ENCODE measurements around the gene RHOA. TPM values are rescaled to one million over a fixed set of nuclear protein-coding genes. Genes with fewer than 3 reads are reported as not detected.
"Not testable (repeated sequence)": the region's sequence is repeated elsewhere in the genome, so short reads cannot be mapped to it uniquely, and the experiment has no call there.

The RHOA gene
- total and polyA plus RNA-seq, 7 experiments from 2014 or later: 212 to 576 (median 331) TPM

DNA sequence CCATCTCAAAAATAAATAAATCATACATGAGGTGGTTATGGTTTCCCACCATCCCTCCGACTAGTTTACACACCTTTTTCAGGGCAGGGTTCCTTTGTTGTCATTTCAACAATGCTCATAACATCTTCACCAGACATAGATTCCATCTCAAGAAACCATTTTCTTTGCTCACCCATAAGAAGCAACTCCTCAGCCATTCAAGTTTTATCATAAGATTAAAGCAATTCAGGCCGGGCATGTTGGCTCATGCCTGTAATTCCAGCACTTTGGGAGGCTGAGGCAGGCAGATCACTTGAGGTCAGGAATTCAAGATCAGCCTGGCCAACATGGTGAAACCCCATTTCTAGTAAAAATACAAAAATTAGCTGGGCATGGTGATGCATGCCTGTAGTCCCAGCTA, 83.4 kb downstream of the RHOA start:
- Mint-ChIP-seq H3K27ac (peak overlapping the region in 2 of 9 donors; percentile 29 to 59), H3K36me3 (peaks cover 9 to 38% (median 32%) of the 10 kb centered on the region in 5 donors), H3K4me1 (peaks cover 5 to 28% (median 14%) of the 10 kb centered on the region in 7 donors)
- H3K9me3 ChIP-seq (ENCODE audit: control insufficient read depth in 2 of 3, low read length in 3 of 3); intact Hi-C loops (cut with micrococcal nuclease); POLR2A ChIA-PET; H3K4me3 ChIP-seq (ENCODE audit: low read length); H3K9me3 Mint-ChIP-seq; DNase-seq; H3K27me3 Mint-ChIP-seq; ATAC-seq; H3K27me3 ChIP-seq (ENCODE audit: control insufficient read depth in 2 of 2, insufficient read depth in 2 of 2, low read length in 2 of 2); H3K4me3 Mint-ChIP-seq; H3K27ac ChIP-seq (ENCODE audit: low read depth, low read length); H3K4me1 ChIP-seq (ENCODE audit: control insufficient read depth in 2 of 2, insufficient read depth in 2 of 2, low read length in 2 of 2): not testable (repeated sequence)
- H3K36me3 ChIP-seq (ENCODE audit: control insufficient read depth in 2 of 3, insufficient read depth in 3 of 3, low read length in 3 of 3): peaks cover 29 to 76% (median 36%) of the 10 kb centered on the region in 3 experiments
- CTCF ChIA-PET: interaction anchor here (0.8 kb wide), 1 partner anchor 1483 kb away, joined by 5 read pairs; no protein-coding TSS in a partner anchor

DNA sequence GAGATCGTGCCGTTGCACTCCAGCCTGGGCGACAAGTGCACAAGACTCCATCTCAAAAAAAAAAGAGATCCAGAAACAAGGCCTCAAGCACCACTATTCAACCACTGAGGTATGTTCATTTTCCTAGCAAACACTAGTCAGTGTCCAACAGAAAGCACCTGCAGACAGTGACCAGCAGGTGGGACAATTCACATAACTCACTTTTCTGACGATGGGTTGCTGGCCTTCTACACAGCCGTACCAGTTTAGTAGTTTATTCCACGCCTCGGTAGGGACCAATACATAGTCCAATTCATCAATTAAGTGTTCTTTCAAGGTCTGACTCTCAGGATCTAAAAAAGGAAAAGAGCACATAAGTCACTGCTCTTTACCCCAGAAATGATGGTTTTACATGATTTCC, 84.3 kb downstream of the RHOA start:
- no peak for DNase-seq
- no peaks in the 10 kb centered on the region for H3K9me3 Mint-ChIP-seq
- POLR2A ChIA-PET: no interaction called here
- Histone ChIP-seq H3K4me3 (ENCODE audit: low read length) (no peak overlapping the region), H3K9me3 (ENCODE audit: control insufficient read depth in 2 of 3, low read length in 3 of 3) (no peaks in the 10 kb centered on the region), H3K27me3 (ENCODE audit: control insufficient read depth in 2 of 2, insufficient read depth in 2 of 2, low read length in 2 of 2) (no peaks in the 10 kb centered on the region), H3K36me3 (ENCODE audit: control insufficient read depth in 2 of 3, insufficient read depth in 3 of 3, low read length in 3 of 3) (peaks cover 30 to 82% (median 39%) of the 10 kb centered on the region in 3 experiments), H3K27ac (ENCODE audit: low read depth, low read length) (no peak overlapping the region), H3K4me1 (ENCODE audit: control insufficient read depth in 2 of 2, insufficient read depth in 2 of 2, low read length in 2 of 2) (no peaks in the 10 kb centered on the region)
- peaks cover 0 to 21% (median 6%) of the 10 kb centered on the region in 7 donors for H3K4me1 Mint-ChIP-seq
- no peak overlapping the region for H3K27ac Mint-ChIP-seq
- H3K27me3 Mint-ChIP-seq: no peaks in the 10 kb centered on the region
- CTCF ChIA-PET: no interaction called here
- no peak overlapping the region for H3K4me3 Mint-ChIP-seq
- no peak for ATAC-seq
- peaks cover 9 to 39% (median 27%) of the 10 kb centered on the region in 5 donors for H3K36me3 Mint-ChIP-seq
- intact Hi-C loops (cut with micrococcal nuclease): no loop called here

DNA sequence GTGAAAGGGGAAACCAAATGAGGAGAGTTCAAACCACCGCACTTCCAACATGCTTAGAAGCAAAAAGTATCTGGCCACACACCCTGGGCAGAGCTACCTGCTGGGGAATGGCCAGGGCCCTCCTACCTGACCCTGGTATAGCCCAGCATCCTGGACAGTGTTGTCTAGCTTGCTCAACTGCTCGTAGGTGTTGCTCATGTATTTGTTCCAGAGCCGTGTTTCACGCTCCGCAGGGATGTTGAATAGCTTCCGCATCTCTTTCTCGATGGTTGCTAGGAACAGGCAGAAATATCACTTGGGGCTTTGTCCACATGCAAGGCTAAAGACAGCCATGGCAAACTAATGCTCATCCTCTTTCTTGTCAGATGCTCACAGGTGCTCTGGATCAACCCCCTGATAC, 87.0 kb downstream of the RHOA start:
- ChIA-PET POLR2A (interaction anchor here (0.8 kb wide), 1 partner anchor 9 kb away, joined by 4 read pairs; no protein-coding TSS in a partner anchor), CTCF (interaction anchor here (0.5 to 1.2 kb wide), 2 partner anchors 19 to 248 kb away, joined by 3 read pairs; no protein-coding TSS in a partner anchor)
- ATAC-seq (no peak), DNase-seq (no peak)
- peaks cover 30 to 86% (median 39%) of the 10 kb centered on the region in 3 experiments for H3K36me3 ChIP-seq (ENCODE audit: control insufficient read depth in 2 of 3, insufficient read depth in 3 of 3, low read length in 3 of 3)
- peaks cover 2 to 17% (median 12%) of the 10 kb centered on the region in 7 donors for H3K4me1 Mint-ChIP-seq
- no peaks in the 10 kb centered on the region for H3K9me3 ChIP-seq (ENCODE audit: control insufficient read depth in 2 of 3, low read length in 3 of 3)
- peaks cover 9 to 56% (median 35%) of the 10 kb centered on the region in 5 donors for H3K36me3 Mint-ChIP-seq
- peak overlapping the region in 1 of 9 donors; percentile 46 for H3K27ac Mint-ChIP-seq
- H3K4me1 ChIP-seq (ENCODE audit: control insufficient read depth in 2 of 2, insufficient read depth in 2 of 2, low read length in 2 of 2): no peaks in the 10 kb centered on the region
- no peak overlapping the region for H3K4me3 Mint-ChIP-seq
- H3K27ac ChIP-seq (ENCODE audit: low read depth, low read length): no peak overlapping the region
- no peaks in the 10 kb centered on the region for H3K9me3 Mint-ChIP-seq
- no peaks in the 10 kb centered on the region for H3K27me3 ChIP-seq (ENCODE audit: control insufficient read depth in 2 of 2, insufficient read depth in 2 of 2, low read length in 2 of 2)
- H3K4me3 ChIP-seq (ENCODE audit: low read length): no peak overlapping the region
- H3K27me3 Mint-ChIP-seq: no peaks in the 10 kb centered on the region
- intact Hi-C loops (cut with micrococcal nuclease): no loop called here

DNA sequence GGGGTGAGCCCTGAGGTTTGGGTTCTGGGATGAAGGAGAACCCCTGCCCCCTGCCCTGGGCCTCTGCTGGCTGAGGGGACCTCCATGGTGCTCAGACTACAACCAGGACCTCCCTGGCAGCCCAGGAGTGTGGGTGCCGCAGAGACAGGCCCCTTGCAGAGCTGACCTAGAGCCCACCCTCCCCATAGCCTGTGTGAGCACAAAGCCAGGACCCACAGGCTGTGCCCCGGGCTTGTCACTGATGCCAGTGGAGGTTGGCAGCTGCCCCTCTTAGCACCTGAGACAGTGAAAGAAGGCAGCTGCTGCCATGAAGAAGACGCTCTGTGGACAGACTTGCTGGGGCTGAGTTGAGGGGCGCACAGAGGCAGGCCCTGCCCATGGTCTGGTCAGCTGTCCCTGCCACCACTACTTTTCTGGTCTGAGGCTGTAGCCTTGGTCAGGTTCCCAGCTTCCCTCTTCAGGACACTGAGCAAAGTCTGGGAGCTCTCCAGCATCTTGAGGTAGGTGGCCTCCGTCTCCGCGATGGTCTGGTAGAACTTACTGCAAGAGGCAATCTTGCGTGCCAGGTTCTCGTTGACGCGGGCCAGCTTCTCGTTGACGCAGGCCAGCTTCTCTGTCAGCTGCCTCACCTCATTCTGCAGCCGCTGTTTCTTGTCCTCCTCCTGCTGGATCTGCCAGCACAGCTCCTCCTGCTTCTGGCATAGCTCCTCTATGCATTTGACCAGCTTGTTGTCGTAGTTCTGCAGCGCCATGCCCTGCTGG, 94.9 kb downstream of the RHOA start:
- ATAC-seq: no peak
- no peaks in the 10 kb centered on the region for H3K9me3 ChIP-seq (ENCODE audit: control insufficient read depth in 2 of 3, low read length in 3 of 3)

DNA sequence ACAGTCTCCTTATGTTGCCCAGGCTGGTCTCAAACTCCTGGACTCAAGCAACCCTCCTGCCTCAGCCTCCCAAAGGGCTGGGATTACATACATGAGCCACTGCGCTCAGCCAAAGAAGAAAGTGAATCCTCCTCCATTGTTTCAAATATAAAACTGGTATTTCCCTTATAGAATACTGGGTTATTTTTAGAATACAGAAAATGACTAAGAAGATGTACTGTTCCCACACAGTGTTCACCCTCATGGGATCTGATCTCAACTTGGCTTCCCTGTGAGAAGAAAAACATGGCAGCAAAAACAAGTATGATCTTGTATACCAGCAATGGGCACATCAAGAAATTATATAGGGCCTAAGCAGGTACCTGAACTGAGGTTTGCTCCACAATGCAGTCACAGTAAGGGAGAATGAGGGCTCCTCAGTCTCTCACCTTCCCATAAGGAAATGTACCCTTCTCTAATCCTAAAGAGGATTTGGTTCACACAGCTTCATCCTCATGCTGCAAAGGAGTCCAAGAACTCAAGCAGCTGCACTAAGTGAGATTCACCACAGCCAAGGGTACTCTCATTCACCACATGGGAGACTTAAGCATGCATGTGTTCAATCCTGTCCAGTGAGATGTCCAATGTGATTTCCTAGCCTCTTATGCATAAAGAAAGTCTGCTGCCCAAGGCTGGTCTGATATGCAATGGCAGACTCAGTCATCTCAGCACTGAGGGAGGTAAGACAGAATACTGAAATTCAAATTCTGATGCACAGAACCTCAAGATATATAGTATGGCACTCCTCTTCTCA, 97.7 kb downstream of the RHOA start:
- DNase-seq (no peak), ATAC-seq (no peak)
- POLR2A ChIA-PET: interaction anchor here (1.0 kb wide), 1 partner anchor 26 kb away, joined by 3 read pairs; the partner anchor contains the start of gene USP4
- peaks cover 6 to 69% (median 19%) of the 10 kb centered on the region in 3 experiments for H3K36me3 ChIP-seq (ENCODE audit: control insufficient read depth in 2 of 3, insufficient read depth in 3 of 3, low read length in 3 of 3)
- Mint-ChIP-seq H3K27ac (peak overlapping the region in 4 of 9 donors; percentile 8 to 36 (median 23)), H3K27me3 (no peaks in the 10 kb centered on the region), H3K9me3 (no peaks in the 10 kb centered on the region), H3K4me3 (no peak overlapping the region), H3K4me1 (peaks cover 0 to 7% (median 0%) of the 10 kb centered on the region in 7 donors), H3K36me3 (peaks cover 5 to 30% (median 13%) of the 10 kb centered on the region in 5 donors)
- H3K27me3 ChIP-seq (ENCODE audit: control insufficient read depth in 2 of 2, insufficient read depth in 2 of 2, low read length in 2 of 2): no peaks in the 10 kb centered on the region
- H3K4me3 ChIP-seq (ENCODE audit: low read length): no peak overlapping the region
- no peaks in the 10 kb centered on the region for H3K9me3 ChIP-seq (ENCODE audit: control insufficient read depth in 2 of 3, low read length in 3 of 3)
- no peak overlapping the region for H3K27ac ChIP-seq (ENCODE audit: low read depth, low read length)
- CTCF ChIA-PET: interaction anchor here (0.6 to 1.0 kb wide), 2 partner anchors 20 to 71 kb away, joined by 3 to 4 read pairs; no protein-coding TSS in a partner anchor
- no peaks in the 10 kb centered on the region for H3K4me1 ChIP-seq (ENCODE audit: control insufficient read depth in 2 of 2, insufficient read depth in 2 of 2, low read length in 2 of 2)
- intact Hi-C loops (cut with micrococcal nuclease): no loop called here

More for the DNA sequence above, 94.9 kb downstream of the RHOA start:
- CTCF ChIA-PET: no interaction called here
- POLR2A ChIA-PET: no interaction called here
- no peak overlapping the region for H3K27ac ChIP-seq (ENCODE audit: low read depth, low read length)
- H3K4me3 Mint-ChIP-seq: no peak overlapping the region
- H3K36me3 Mint-ChIP-seq: peaks cover 0 to 27% (median 14%) of the 10 kb centered on the region in 5 donors
- intact Hi-C loops (cut with micrococcal nuclease): no loop called here
- H3K36me3 ChIP-seq (ENCODE audit: control insufficient read depth in 2 of 3, insufficient read depth in 3 of 3, low read length in 3 of 3): peaks cover 0 to 78% (median 6%) of the 10 kb centered on the region in 3 experiments
- no peaks in the 10 kb centered on the region for H3K27me3 ChIP-seq (ENCODE audit: control insufficient read depth in 2 of 2, insufficient read depth in 2 of 2, low read length in 2 of 2)
- H3K4me1 ChIP-seq (ENCODE audit: control insufficient read depth in 2 of 2, insufficient read depth in 2 of 2, low read length in 2 of 2): no peaks in the 10 kb centered on the region
- peaks cover 0 to 6% (median 3%) of the 10 kb centered on the region in 7 donors for H3K4me1 Mint-ChIP-seq
- DNase-seq: no peak
- no peak overlapping the region for H3K4me3 ChIP-seq (ENCODE audit: low read length)
- H3K27ac Mint-ChIP-seq: no peak overlapping the region
- H3K9me3 Mint-ChIP-seq: no peaks in the 10 kb centered on the region
- H3K27me3 Mint-ChIP-seq: no peaks in the 10 kb centered on the region

DNA sequence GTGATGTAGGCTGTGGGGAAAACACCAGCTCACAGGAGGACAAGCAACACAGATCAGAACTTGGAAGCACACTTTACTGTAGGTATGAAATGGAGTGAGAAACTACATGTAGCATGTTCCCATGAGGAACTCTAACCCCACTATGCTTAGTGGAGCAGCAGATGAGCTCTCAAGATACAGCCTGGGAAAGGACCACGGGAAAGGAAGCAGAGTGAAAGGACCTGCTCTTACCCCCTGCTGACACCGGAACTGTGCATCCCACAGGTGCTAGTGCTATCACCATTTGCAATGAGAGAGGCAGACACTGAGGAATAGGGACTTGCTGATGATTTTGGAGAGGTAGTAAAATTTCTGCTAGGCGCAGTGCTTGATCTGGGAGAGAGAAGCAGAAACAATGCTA, 100.5 kb downstream of the RHOA start:
- H3K27ac Mint-ChIP-seq: peak overlapping the region in 6 of 9 donors; percentile 11 to 74 (median 44)
- ChIA-PET POLR2A (interaction anchor here (0.6 to 1.0 kb wide), 2 partner anchors 29 to 137 kb away, joined by 3 read pairs; partner anchors contain the start of gene USP4), CTCF (no interaction called here)
- no peak overlapping the region for H3K4me3 Mint-ChIP-seq
- Histone ChIP-seq H3K27me3 (ENCODE audit: control insufficient read depth in 2 of 2, insufficient read depth in 2 of 2, low read length in 2 of 2) (no peaks in the 10 kb centered on the region), H3K9me3 (ENCODE audit: control insufficient read depth in 2 of 3, low read length in 3 of 3) (no peaks in the 10 kb centered on the region), H3K36me3 (ENCODE audit: control insufficient read depth in 2 of 3, insufficient read depth in 3 of 3, low read length in 3 of 3) (peaks cover 6 to 69% (median 14%) of the 10 kb centered on the region in 3 experiments), H3K4me1 (ENCODE audit: control insufficient read depth in 2 of 2, insufficient read depth in 2 of 2, low read length in 2 of 2) (no peaks in the 10 kb centered on the region), H3K27ac (ENCODE audit: low read depth, low read length) (no peak overlapping the region), H3K4me3 (ENCODE audit: low read length) (no peak overlapping the region)
- no peaks in the 10 kb centered on the region for H3K9me3 Mint-ChIP-seq
- no peak for ATAC-seq
- H3K4me1 Mint-ChIP-seq: peaks cover 0 to 8% (median 0%) of the 10 kb centered on the region in 7 donors
- peaks cover 6 to 32% (median 13%) of the 10 kb centered on the region in 5 donors for H3K36me3 Mint-ChIP-seq
- H3K27me3 Mint-ChIP-seq: no peaks in the 10 kb centered on the region
- intact Hi-C loops (cut with micrococcal nuclease): no loop called here
- no peak for DNase-seq

All from naive thymus-derived CD4-positive, alpha-beta T cell (primary cell).